HG03565 (cell line): ENCODE results near the gene GOLGA1.

Experiments used
- ATAC-seq: cut with Tn5 transposase; IDR thresholded peaks from one replicate; pipeline ENCODE4 v1.9.1; 2021; ENCODE audit warnings: mild to moderate bottlenecking, moderate library complexity; ENCODE audit not compliant: unreplicated experiment

The GOLGA1 gene

GRCh38 chr9:124885551-124885950 lies 55.3 kb downstream of the GOLGA1 start:
- ATAC-seq: no peak

GRCh38 chr9:124884376-124884775 lies 56.5 kb downstream of the GOLGA1 start:
- no peak for ATAC-seq

GRCh38 chr9:124882231-124882630 lies 58.7 kb downstream of the GOLGA1 start:
- ATAC-seq: no peak

GRCh38 chr9:124881138-124881743 lies 59.6 kb downstream of the GOLGA1 start:
- ATAC-seq: no peak

GRCh38 chr9:124880501-124880900 lies 60.4 kb downstream of the GOLGA1 start:
- no peak for ATAC-seq

GRCh38 chr9:124879226-124879625 lies 61.7 kb downstream of the GOLGA1 start:
- no peak for ATAC-seq

- no peak for ATAC-seq
Measured at GRCh38 chr9:124878518-124878917, 62.4 kb downstream of the GOLGA1 start.

- no peak for ATAC-seq
Measured at GRCh38 chr9:124878021-124878420, 62.9 kb downstream of the GOLGA1 start.

GRCh38 chr9:124877021-124877782 lies 63.7 kb downstream of the GOLGA1 start:
- no peak for ATAC-seq

- no peak for ATAC-seq
Measured at GRCh38 chr9:124875501-124875900, 65.4 kb downstream of the GOLGA1 start.

- no peak for ATAC-seq
Measured at GRCh38 chr9:124873664-124874063, 67.2 kb downstream of the GOLGA1 start.

GRCh38 chr9:124871156-124871561 lies 69.7 kb downstream of the GOLGA1 start:
- ATAC-seq: no peak

GRCh38 chr9:124870723-124871122 lies 70.2 kb downstream of the GOLGA1 start:
- ATAC-seq: no peak

GRCh38 chr9:124869986-124870560 lies 70.8 kb downstream of the GOLGA1 start:
- peak; percentile 35 for ATAC-seq

GRCh38 chr9:124869466-124869985 lies 71.4 kb downstream of the GOLGA1 start:
- ATAC-seq: no peak

GRCh38 chr9:124868511-124869465 lies 72.1 kb downstream of the GOLGA1 start:
- peak; percentile 55 for ATAC-seq

- ATAC-seq: no peak
Measured at GRCh38 chr9:124863371-124863871, 77.5 kb downstream of the GOLGA1 start.

- ATAC-seq: peak; percentile 86
Measured at GRCh38 chr9:124861342-124862229, 79.3 kb downstream of the GOLGA1 start, which contains the start of the genes ARPC5L and RPL35. Gene ARPC5L, plus strand, starts transcription at chr9:124862130. Its CDS starts 7,161 bp downstream, at chr9:124869291. Gene RPL35, minus strand, starts transcription at chr9:124861957. Its CDS starts 45 bp downstream, at chr9:124861912.

GRCh38 chr9:124860582-124861341 lies 80.1 kb downstream of the GOLGA1 start:
- ATAC-seq: no peak
